ENCODE measurements around the gene ORAI3.

GRCh38 chr16:30965436-30965835 lies 16.6 kb downstream of the ORAI3 start:
- TF ChIP-seq YY1 (IDR thresholded peaks at IDR 0.05; ENCODE audit: insufficient read depth, insufficient read length): no peak
- TF ChIP-seq ZNF274 (IDR thresholded peaks at IDR 0.05; ENCODE audit: low read depth, low read length): no peak
- no peak for TF ChIP-seq SUZ12 (IDR thresholded peaks at IDR 0.05; ENCODE audit: extremely low read depth, insufficient read depth, insufficient read length)
